Measurements from ENCODE around the gene SCYL2.

The SCYL2 gene

GRCh38 chr12:100381379-100381778 is 114.4 kb downstream of the SCYL2 start:
- no peak for TF ChIP-seq JUND (IDR thresholded peaks at IDR 0.05; ENCODE audit: low read depth)
- no peak for DNase-seq (ENCODE audit: low read depth in 1 of 2, low spot score in 1 of 2)
- in situ Hi-C loops (cut with HindIII; ENCODE audit: low pct_unique_long_range_greater_than_20kb, low sequenced_read_pairs), result no loop called here

GRCh38 chr12:100382338-100382737 is 115.4 kb downstream of the SCYL2 start:
- in situ Hi-C loops (cut with HindIII; ENCODE audit: low pct_unique_long_range_greater_than_20kb, low sequenced_read_pairs), result no loop called here
- no peak for DNase-seq (ENCODE audit: low read depth in 1 of 2, low spot score in 1 of 2)
- TF ChIP-seq JUND (IDR thresholded peaks at IDR 0.05; ENCODE audit: low read depth), result no peak

GRCh38 chr12:100383586-100384558 is 116.9 kb downstream of the SCYL2 start:
- TF ChIP-seq JUND (IDR thresholded peaks at IDR 0.05; ENCODE audit: low read depth), result no peak
- DNase-seq (ENCODE audit: low read depth in 1 of 2, low spot score in 1 of 2), result no peak
- in situ Hi-C loops (cut with HindIII; ENCODE audit: low pct_unique_long_range_greater_than_20kb, low sequenced_read_pairs), result no loop called here

- DNase-seq (ENCODE audit: low read depth in 1 of 2, low spot score in 1 of 2), result no peak
- in situ Hi-C loops (cut with HindIII; ENCODE audit: low pct_unique_long_range_greater_than_20kb, low sequenced_read_pairs), result no loop called here
- TF ChIP-seq JUND (IDR thresholded peaks at IDR 0.05; ENCODE audit: low read depth), result no peak
Measured at GRCh38 chr12:100384559-100384935, 117.6 kb downstream of the SCYL2 start.

GRCh38 chr12:100388382-100388781 is 121.4 kb downstream of the SCYL2 start:
- no peak for DNase-seq (ENCODE audit: low read depth in 1 of 2, low spot score in 1 of 2)
- in situ Hi-C loops (cut with HindIII; ENCODE audit: low pct_unique_long_range_greater_than_20kb, low sequenced_read_pairs), result no loop called here
- no peak for TF ChIP-seq JUND (IDR thresholded peaks at IDR 0.05; ENCODE audit: low read depth)
